K562 (cell line): ENCODE measurements around the gene WBP2NL. TPM values are rescaled to one million over a fixed set of nuclear protein-coding genes. Genes with fewer than 3 reads are reported as not detected.

Source experiments
- ATAC-seq: fragments of 200-7000 bp; cut with Tn5 transposase; 3 replicates; pipeline ENCODE4 v1.9.1; 2020; ENCODE audit warnings: moderate library complexity
- BruUV-seq: library from RNA; stranded (reverse); fragments of 400-500 nt; replicated peaks from 2 replicates; lab custom pipeline; 2021; lab: Mats Ljungman, UMichigan
- CTCF ChIA-PET: fragments of 300-600 bp; formaldehyde crosslinking; extraction: SDS; loops from one replicate; lab custom pipeline; 2021; ENCODE audit warnings: low intra/inter-chr PET ratio; lab: Yijun Ruan, JAX
- POLR2A ChIA-PET: fragments of 300-600, 350-650 bp; sonication (Branson Sonifier 250); formaldehyde crosslinking; extraction: SDS; loops from one replicate; lab custom pipeline; 2021; ENCODE audit warnings: antibody characterized with exemption, inconsistent platforms; lab: Yijun Ruan, JAX
- DNase-seq, 4 experiments: peaks; one replicate each; pipeline versions ENCODE4 v3.0.0 to v3.0.0-alpha.2; 2011 to 2018; ENCODE audit warnings: low spot score in 3 of 4, mixed read lengths in 3 of 4; ENCODE audit errors: extremely low read depth in 1 of 4
- FAIRE-seq: peaks from 2 replicates; lab custom pipeline; 2011; peaks lifted over from hg19 to GRCh38; lab: Jason Lieb, UNC
- H2AFZ ChIP-seq: 2 replicates; pipeline ENCODE4 v1.6.0; 2011; ENCODE audit warnings: low read depth, low read length, control low read depth, inconsistent platforms
- H3K27ac ChIP-seq: fragments of 200-600 bp; 3 replicates; pipeline ENCODE4 v1.8.0; 2011; ENCODE audit warnings: low read depth, mild to moderate bottlenecking, control low read depth, inconsistent platforms, low read length, moderate library complexity, mixed read lengths; ENCODE audit errors: extremely low read depth
- H3K27me3 ChIP-seq, 2 experiments: fragments of 300-600 bp in 1 of 2; 2 replicates in 1 of 2; 3 replicates in 1 of 2; pipeline versions ENCODE4 v1.6.0 to v1.8.0; 2011; ENCODE audit warnings: inconsistent platforms in 2 of 2, low read length in 2 of 2, mild to moderate bottlenecking in 1 of 2, mixed read lengths in 1 of 2, moderate library complexity in 1 of 2; ENCODE audit not compliant: control insufficient read depth in 2 of 2, insufficient read depth in 2 of 2
- H3K36me3 ChIP-seq: fragments of 300-600 bp; 3 replicates; pipeline ENCODE4 v1.8.0; 2011; ENCODE audit warnings: mild to moderate bottlenecking, low read length, inconsistent platforms; ENCODE audit not compliant: control insufficient read depth, insufficient read depth
- H3K4me1 ChIP-seq, 2 experiments: fragments of 200-600 bp in 1 of 2; replicated peaks in 1 of 2; 2 replicates in 1 of 2; 3 replicates in 1 of 2; pipeline versions ENCODE4 v1.5.1 to v1.8.0; 2011; ENCODE audit warnings: inconsistent platforms in 2 of 2, low read length in 2 of 2, mild to moderate bottlenecking in 1 of 2, mixed read lengths in 1 of 2, moderate library complexity in 1 of 2; ENCODE audit not compliant: control insufficient read depth in 2 of 2, insufficient read depth in 2 of 2
- H3K4me2 ChIP-seq: 2 replicates; pipeline ENCODE4 v1.6.1; 2011; ENCODE audit warnings: low read length, control low read depth, inconsistent platforms, mixed read lengths; ENCODE audit not compliant: insufficient read depth
- H3K4me3 ChIP-seq: fragments of 200-600 bp; sonication (generic), shearing (Covaris generic); 2 replicates; pipeline ENCODE4 v1.5.1; 2016; ENCODE audit warnings: control low read depth, inconsistent platforms
- H3K79me2 ChIP-seq: fragments of 200-600 bp; 3 replicates; pipeline ENCODE4 v1.8.0; 2011; ENCODE audit warnings: low read length, inconsistent platforms; ENCODE audit not compliant: control insufficient read depth, insufficient read depth
- H3K9ac ChIP-seq, 2 experiments: 2 replicates each; pipeline versions ENCODE4 v1.6.0 to v1.6.1; 2011; ENCODE audit warnings: low read depth in 2 of 2, low read length in 2 of 2, control low read depth in 1 of 2, inconsistent platforms in 1 of 2, mild to moderate bottlenecking in 1 of 2, mixed read lengths in 1 of 2; ENCODE audit not compliant: insufficient read depth in 1 of 2
- H3K9me1 ChIP-seq: one replicate; pipeline ENCODE4 v1.6.0; 2011; ENCODE audit warnings: inconsistent platforms, mild to moderate bottlenecking, low read length, moderate library complexity; ENCODE audit not compliant: control insufficient read depth, insufficient read depth
- H3K9me3 ChIP-seq: replicated peaks from 2 replicates; pipeline ENCODE4 v1.5.1; 2011; ENCODE audit warnings: low read depth, low read length, inconsistent platforms; ENCODE audit not compliant: control insufficient read depth, insufficient read depth
- H4K20me1 ChIP-seq: replicated peaks from 2 replicates; pipeline ENCODE4 v1.6.1; 2011; ENCODE audit warnings: low read length, inconsistent platforms, mixed read lengths; ENCODE audit not compliant: control insufficient read depth, insufficient read depth
- THRA ChIP-seq: fragments of 450-650 bp; IDR thresholded peaks from 2 replicates; pipeline ENCODE4 v1.6.1; 2017; ENCODE audit warnings: mild to moderate bottlenecking, moderate library complexity
- ZNF12 ChIP-seq: sonication (generic); formaldehyde crosslinking; IDR thresholded peaks from 2 replicates; pipeline ENCODE4 v1.4.0; 2020; ENCODE audit warnings: mild to moderate bottlenecking, missing genetic modification reagents
- WGBS: fragments of 100-300 bp; shearing (Covaris generic); methylation state at CpG from one replicate; pipeline ENCODE4 v1.1.6; 2016; ENCODE audit warnings: low coverage, mixed read lengths; ENCODE audit not compliant: insufficient coverage; ENCODE audit errors: missing lambda C conversion rate; 5-methylcytosine and 5-hydroxymethylcytosine counted together
- in situ Hi-C: fragments of 300-500 bp; cut with MboI; formaldehyde crosslinking; loops from 4 replicates; pipeline ENCODE4 v1.15.0; 2018; ENCODE audit warnings: inconsistent platforms, mixed read lengths
- intact Hi-C: fragments of 100-400 bp; cut with micrococcal nuclease; formaldehyde crosslinking; loops from 2 replicates; pipeline ENCODE4 v1.14.2; 2022
- polyA plus RNA-seq, 8 experiments: library from polyadenylated mRNA; depleted of rRNA in 4 of 8; stranded (reverse) in 5 of 8; unstranded in 3 of 8; fragments of >200 nt; fragmentation: Nextera tagmentation in 2 of 8; fragmentation: Illumina TruSeq in 1 of 8; extraction: Ambion mirVana in 2 of 8; extraction: Trizol in 1 of 8; gene quantifications; 2 replicates each; pipeline versions ENCODE4 v1.2.1 to v1.2.3, GENCODE V29; 2011 to 2014; ENCODE audit warnings: inconsistent platforms in 1 of 8, missing spikeins in 1 of 8
- total RNA-seq, 7 experiments: library from RNA; depleted of rRNA in 6 of 7; stranded (reverse); fragments of >200 nt in 6 of 7; fragmentation: Illumina TruSeq in 2 of 7; extraction: Trizol in 2 of 7; gene quantifications; 2 replicates each; pipeline versions ENCODE4 v1.2.1 to v1.2.3, GENCODE V29; 2011 to 2021; ENCODE audit warnings: low replicate concordance in 1 of 7

WBP2NL gene
- total and polyA plus RNA-seq, 9 of the 15 experiments (the other 6 are each of a cell fraction or from before 2014, with no cell fraction given) = not detected

- Histone ChIP-seq H3K36me3 (no peaks in the 10 kb centered on the region), H3K27ac (no peak overlapping the region), H3K4me3 (no peak overlapping the region), H3K9me3 (no peaks in the 10 kb centered on the region), H4K20me1 (no peaks in the 10 kb centered on the region), H3K4me1 (peaks cover 4 to 11% of the 10 kb centered on the region in 2 experiments; a peak in 4 of 5 replicates), H3K9ac (no peak overlapping the region), H3K79me2 (no peaks in the 10 kb centered on the region), H2AFZ (no peak overlapping the region), H3K4me2 (no peak overlapping the region), H3K27me3 (0 out of 5 replicates have a peak, but pooled peaks cover 0 to 9% of the 10 kb centered on the region in 2 experiments), H3K9me1 (no peaks in the 10 kb centered on the region)
- DNase-seq (no peak), ATAC-seq (no peak), FAIRE-seq (no peak)
- in situ Hi-C loops (loop anchor here (25.0 kb wide), 1 partner anchor 471 kb away; the partner anchor contains the start of gene NFAM1), intact Hi-C loops (loop anchor here (10.0 kb wide), 2 partner anchors 109 to 149 kb away; partner anchors contain the start of genes NAGA, PHETA2 and SMDT1)
- peak; percentile 98 for TF ChIP-seq ZNF12
- TF ChIP-seq THRA = no peak
- ChIA-PET CTCF (no interaction called here), POLR2A (interaction anchor here (0.6 kb wide), 1 partner anchor 440 kb away, joined by 3 read pairs; no protein-coding TSS in a partner anchor)
- BruUV-seq = no TSS peak
- WGBS = 20% methylated on average over 1 of the region's 2 CpGs
Observed at GRCh38 chr22:41966225-41966606, 32.4 kb upstream of the WBP2NL start.
